H1 (cell line): ENCODE results near the gene ZNF750. TPM values are rescaled to one million over a fixed set of nuclear protein-coding genes. Genes with fewer than 3 reads are reported as not detected.

Source experiments
- ASH2L ChIP-seq: fragments of 200-600, 300-600 bp; sonication (generic); IDR thresholded peaks from one replicate; pipeline ENCODE4 v1.7.1; 2017; ENCODE audit warnings: low read length
- CREB1 ChIP-seq: IDR thresholded peaks from 2 replicates; pipeline ENCODE4 v1.6.1; 2012; ENCODE audit warnings: inconsistent platforms
- EGR1 ChIP-seq: IDR thresholded peaks from 2 replicates; pipeline ENCODE4 v1.6.1; 2011; ENCODE audit warnings: low read depth, low read length, borderline replicate concordance
- EZH2 ChIP-seq: fragments of 200-600 bp; sonication (generic); IDR thresholded peaks from 2 replicates; pipeline ENCODE4 v1.7.1; 2012; ENCODE audit warnings: low read depth, mild to moderate bottlenecking, moderate library complexity, low read length, inconsistent platforms; ENCODE audit not compliant: severe bottlenecking
- FOSL1 ChIP-seq: IDR thresholded peaks from 2 replicates; pipeline ENCODE4 v1.6.1; 2011; ENCODE audit warnings: mild to moderate bottlenecking, low read depth, low read length, moderate library complexity; ENCODE audit not compliant: insufficient read depth
- JUND ChIP-seq: IDR thresholded peaks from 2 replicates; pipeline ENCODE4 v1.6.1; 2011; ENCODE audit warnings: mild to moderate bottlenecking, improper control_type of control experiment, low read length
- POLR2AphosphoS5 ChIP-seq: IDR thresholded peaks from 2 replicates; pipeline ENCODE4 v1.6.1; 2011; ENCODE audit warnings: low read depth, low read length
- SP1 ChIP-seq: IDR thresholded peaks from 2 replicates; pipeline ENCODE4 v1.6.1; 2011; ENCODE audit warnings: low read depth, low read length
- TAF7 ChIP-seq: optimal IDR thresholded peaks from 2 replicates; pipeline ENCODE3; 2011; ENCODE audit warnings: low read depth, mild to moderate bottlenecking, inconsistent platforms, low read length, moderate library complexity, borderline replicate concordance
- TCF12 ChIP-seq: IDR thresholded peaks from 2 replicates; pipeline ENCODE4 v1.6.1; 2011; ENCODE audit warnings: low read depth, mild to moderate bottlenecking, low read length
- polyA plus RNA-seq, 7 experiments: library from polyadenylated mRNA; depleted of rRNA in 3 of 7; stranded (reverse) in 5 of 7; unstranded in 2 of 7; fragments of >200 nt in 5 of 7; fragments of 200-250 nt in 2 of 7; gene quantifications; 1 replicate in 5 of 7; 2 replicates in 1 of 7; 4 replicates in 1 of 7; pipeline versions ENCODE4 v1.2.1 to v1.2.3, GENCODE V29; 2011 to 2013; ENCODE audit warnings: missing spikeins in 2 of 7, mixed read lengths in 2 of 7
- total RNA-seq: library from RNA; stranded (reverse); fragmentation: NEBNext Ultra II Directional; extraction: Animal tissue kit (Norgen Biotek cat#: 25700); gene quantifications from 2 replicates; pipeline ENCODE4 v1.2.1, GENCODE V29; 2021

ZNF750 gene
- total and polyA plus RNA-seq, 2 of the 8 experiments (the other 6 are each of a cell fraction or from before 2014, with no cell fraction given), result not detected

- TF ChIP-seq JUND, result no peak
- no peak for TF ChIP-seq FOSL1
- no peak for TF ChIP-seq POLR2AphosphoS5
- TF ChIP-seq TAF7, result no peak
- TF ChIP-seq EZH2, result no peak
- TF ChIP-seq ASH2L, result no peak
- no peak for TF ChIP-seq TCF12
- TF ChIP-seq EGR1, result no peak
- no peak for TF ChIP-seq CREB1
- no peak for TF ChIP-seq SP1
These were observed 5.5 kb upstream of the ZNF750 start (continued) for GRCh38 chr17:82845163-82845807.
